Neural progenitor cell (in vitro differentiated cells): ENCODE measurements around the gene ZMYM4. TPM values are rescaled to one million over a fixed set of nuclear protein-coding genes. Genes with fewer than 3 reads are reported as not detected.

Experiments
- DNase-seq: peaks from one replicate; pipeline ENCODE4 v3.0.0-alpha.2; 2016; ENCODE audit warnings: low spot score
- H2AFZ ChIP-seq: fragments of 200-600 bp; sonication (generic); replicated peaks from 2 replicates; pipeline ENCODE4 v1.6.1; 2016; ENCODE audit warnings: antibody characterized with exemption
- H3F3A ChIP-seq: fragments of 200-600 bp; sonication (generic); 2 replicates; pipeline ENCODE4 v1.6.1; 2016; ENCODE audit warnings: antibody characterized with exemption, low read depth
- H3K27ac ChIP-seq: fragments of 200-600 bp; sonication (generic); 2 replicates; pipeline ENCODE4 v1.5.1; 2016; ENCODE audit warnings: mild to moderate bottlenecking
- H3K27me3 ChIP-seq: fragments of 200-600 bp; sonication (generic); 2 replicates; pipeline ENCODE4 v1.6.1; 2016; ENCODE audit warnings: mild to moderate bottlenecking, moderate library complexity
- H3K36me3 ChIP-seq: fragments of 200-600 bp; sonication (generic); 2 replicates; pipeline ENCODE4 v1.5.1; 2016
- H3K4me1 ChIP-seq: fragments of 200-600 bp; sonication (generic); 2 replicates; pipeline ENCODE4 v1.6.1; 2016; ENCODE audit warnings: mixed run types
- H3K4me2 ChIP-seq: fragments of 200-600 bp; sonication (generic); 2 replicates; pipeline ENCODE4 v1.6.1; 2016
- H3K4me3 ChIP-seq: fragments of 200-600 bp; sonication (generic); 2 replicates; pipeline ENCODE4 v1.5.1; 2016
- H3K79me2 ChIP-seq: fragments of 200-600 bp; sonication (generic); 2 replicates; pipeline ENCODE4 v1.6.1; 2016; ENCODE audit warnings: low read depth
- H3K9ac ChIP-seq: fragments of 200-600 bp; sonication (generic); 2 replicates; pipeline ENCODE4 v1.6.1; 2016
- H3K9me3 ChIP-seq: fragments of 200-600 bp; sonication (generic); 2 replicates; pipeline ENCODE4 v1.5.1; 2016; ENCODE audit warnings: low read depth
- H4K20me1 ChIP-seq: fragments of 200-600 bp; sonication (generic); 2 replicates; pipeline ENCODE4 v1.6.1; 2016; ENCODE audit warnings: low read depth
- H3K27ac Mint-ChIP-seq: 3 replicates; pipeline ENCODE4 v1.8.0; 2021; ENCODE audit warnings: mixed read lengths
- H3K27me3 Mint-ChIP-seq: 2 replicates; pipeline ENCODE4 v1.8.0; 2022; ENCODE audit warnings: low read depth, mild to moderate bottlenecking, inconsistent platforms, moderate library complexity, mixed read lengths; ENCODE audit not compliant: insufficient read depth
- H3K36me3 Mint-ChIP-seq: 3 replicates; pipeline ENCODE4 v1.8.0; 2021; ENCODE audit warnings: mixed read lengths
- H3K4me1 Mint-ChIP-seq: 3 replicates; pipeline ENCODE4 v1.8.0; 2021; ENCODE audit warnings: mixed read lengths
- H3K4me3 Mint-ChIP-seq: 3 replicates; pipeline ENCODE4 v1.8.0; 2021; ENCODE audit warnings: mild to moderate bottlenecking, moderate library complexity, mixed read lengths
- H3K9me3 Mint-ChIP-seq: 3 replicates; pipeline ENCODE4 v1.8.0; 2020; ENCODE audit warnings: mixed read lengths
- CTCF ChIP-seq: fragments of 200-600 bp; sonication (generic); IDR thresholded peaks from 2 replicates; pipeline ENCODE4 v1.5.1; 2017; ENCODE audit warnings: antibody characterized with exemption, mild to moderate bottlenecking
- EZH2 ChIP-seq: fragments of 200-600 bp; sonication (generic); IDR thresholded peaks from 2 replicates; pipeline ENCODE4 v1.6.1; 2017; ENCODE audit warnings: antibody characterized with exemption, mild to moderate bottlenecking, moderate library complexity
- EZH2phosphoT487 ChIP-seq: fragments of 200-600 bp; sonication (generic); IDR thresholded peaks from 2 replicates; pipeline ENCODE4 v1.6.1; 2017; ENCODE audit warnings: antibody characterized with exemption
- total RNA-seq: library from RNA; depleted of rRNA; stranded (reverse); fragments of >200 nt; gene quantifications from 2 replicates; pipeline ENCODE4 v1.2.3, GENCODE V29; 2015; ENCODE audit warnings: low replicate concordance

The ZMYM4 gene
- total RNA-seq, 1 donor from 2014 or later, result 106 TPM

GRCh38 chr1:35439626-35440025 is 171.1 kb downstream of the ZMYM4 start:
- Mint-ChIP-seq H3K4me3 (no peak overlapping the region), H3K4me1 (no peaks in the 10 kb centered on the region), H3K27ac (no peak overlapping the region), H3K36me3 (peaks cover 37% of the 10 kb centered on the region), H3K9me3 (no peaks in the 10 kb centered on the region), H3K27me3 (peaks cover 2% of the 10 kb centered on the region)
- Histone ChIP-seq H2AFZ (no peak overlapping the region), H3K4me2 (no peak overlapping the region), H3F3A (no peaks in the 10 kb centered on the region), H3K27me3 (no peaks in the 10 kb centered on the region), H3K9ac (no peak overlapping the region), H3K4me3 (no peak overlapping the region), H3K9me3 (no peaks in the 10 kb centered on the region), H3K4me1 (no peaks in the 10 kb centered on the region), H3K36me3 (peaks cover 3% of the 10 kb centered on the region), H3K27ac (no peak overlapping the region), H4K20me1 (no peaks in the 10 kb centered on the region), H3K79me2 (no peaks in the 10 kb centered on the region)
- DNase-seq, result no peak
- TF ChIP-seq EZH2phosphoT487 (no peak), EZH2 (no peak), CTCF (no peak)

- Mint-ChIP-seq H3K4me1 (no peaks in the 10 kb centered on the region), H3K36me3 (peaks cover 26% of the 10 kb centered on the region), H3K4me3 (no peak overlapping the region), H3K27me3 (peaks cover 2% of the 10 kb centered on the region), H3K27ac (no peak overlapping the region), H3K9me3 (no peaks in the 10 kb centered on the region)
- H3K27ac ChIP-seq, result no peak overlapping the region
- no peak overlapping the region for H3K4me3 ChIP-seq
- no peaks in the 10 kb centered on the region for H3K4me1 ChIP-seq
- no peaks in the 10 kb centered on the region for H4K20me1 ChIP-seq
- H3F3A ChIP-seq, result no peaks in the 10 kb centered on the region
- no peak for DNase-seq
- no peaks in the 10 kb centered on the region for H3K79me2 ChIP-seq
- H3K4me2 ChIP-seq, result no peak overlapping the region
- no peak overlapping the region for H2AFZ ChIP-seq
- no peak overlapping the region for H3K9ac ChIP-seq
- H3K27me3 ChIP-seq, result no peaks in the 10 kb centered on the region
- peaks cover 3% of the 10 kb centered on the region for H3K36me3 ChIP-seq
- TF ChIP-seq CTCF, result no peak
- H3K9me3 ChIP-seq, result no peaks in the 10 kb centered on the region
Observed at GRCh38 chr1:35441926-35442579, 173.5 kb downstream of the ZMYM4 start.

- Histone ChIP-seq H3K36me3 (peaks cover 3% of the 10 kb centered on the region), H3F3A (no peaks in the 10 kb centered on the region), H3K79me2 (no peaks in the 10 kb centered on the region), H3K4me1 (no peaks in the 10 kb centered on the region), H4K20me1 (no peaks in the 10 kb centered on the region), H3K27me3 (no peaks in the 10 kb centered on the region), H2AFZ (no peak overlapping the region), H3K4me3 (no peak overlapping the region), H3K9ac (no peak overlapping the region), H3K4me2 (no peak overlapping the region), H3K9me3 (no peaks in the 10 kb centered on the region), H3K27ac (no peak overlapping the region)
- Mint-ChIP-seq H3K9me3 (no peaks in the 10 kb centered on the region), H3K4me1 (no peaks in the 10 kb centered on the region), H3K36me3 (peaks cover 22% of the 10 kb centered on the region), H3K27me3 (peaks cover 2% of the 10 kb centered on the region), H3K27ac (no peak overlapping the region), H3K4me3 (no peak overlapping the region)
- DNase-seq, result no peak
- no peak for TF ChIP-seq CTCF
Observed at GRCh38 chr1:35442734-35443133, 174.2 kb downstream of the ZMYM4 start.
